Measurements from ENCODE around the gene SLC24A4. TPM values are rescaled to one million over a fixed set of nuclear protein-coding genes. Genes with fewer than 3 reads are reported as not detected.

The SLC24A4 gene
- total and polyA plus RNA-seq, 4 donors, result 0.25 to 2.9 (median 0.63) TPM

- ATAC-seq (ENCODE audit: low FRiP score), result no peak
- H3K4me3 ChIP-seq (ENCODE audit: low read length in 2 of 2), result no peak overlapping the region
- 76 to 78% methylated on average over 12 of the region's 12 CpGs for WGBS, 2 donors
- no peak overlapping the region for H3K27ac ChIP-seq (ENCODE audit: low read depth in 1 of 2, low read length in 2 of 2)
- intact Hi-C loops (cut with DNase I), result no loop called here
- no peaks in the 10 kb centered on the region for H3K9me3 ChIP-seq (ENCODE audit: control insufficient read depth, low read length)
- peak in 1 of 2 donors; percentile 10 for DNase-seq
- H3K36me3 ChIP-seq (ENCODE audit: control insufficient read depth in 1 of 2, insufficient read depth in 2 of 2, low read length in 1 of 2), result no peaks in the 10 kb centered on the region
- H3K27me3 ChIP-seq (ENCODE audit: control insufficient read depth in 1 of 2, insufficient read depth in 2 of 2, low read length in 1 of 2), result no peaks in the 10 kb centered on the region
- no peaks in the 10 kb centered on the region for H3K4me1 ChIP-seq (ENCODE audit: control insufficient read depth in 1 of 2, insufficient read depth in 2 of 2, low read length in 2 of 2)
These were observed 114.8 kb downstream of the SLC24A4 start for GRCh38 chr14:92437729-92438285.

- Histone ChIP-seq H3K9me3 (ENCODE audit: control insufficient read depth, low read length) (no peaks in the 10 kb centered on the region), H3K4me3 (ENCODE audit: low read length in 2 of 2) (no peak overlapping the region), H3K27ac (ENCODE audit: low read depth in 1 of 2, low read length in 2 of 2) (no peak overlapping the region), H3K4me1 (ENCODE audit: control insufficient read depth in 1 of 2, insufficient read depth in 2 of 2, low read length in 2 of 2) (no peaks in the 10 kb centered on the region), H3K36me3 (ENCODE audit: control insufficient read depth in 1 of 2, insufficient read depth in 2 of 2, low read length in 1 of 2) (no peaks in the 10 kb centered on the region), H3K27me3 (ENCODE audit: control insufficient read depth in 1 of 2, insufficient read depth in 2 of 2, low read length in 1 of 2) (no peaks in the 10 kb centered on the region)
- 73% methylated on average over 12 of the region's 12 CpGs for WGBS, 2 donors
- ATAC-seq (ENCODE audit: low FRiP score), result no peak
- peak in 1 of 2 donors; percentile 64 for DNase-seq
- intact Hi-C loops (cut with DNase I), result no loop called here
These were observed 116.8 kb downstream of the SLC24A4 start for GRCh38 chr14:92439537-92440344.

- Histone ChIP-seq H3K27me3 (ENCODE audit: control insufficient read depth in 1 of 2, insufficient read depth in 2 of 2, low read length in 1 of 2) (no peaks in the 10 kb centered on the region), H3K36me3 (ENCODE audit: control insufficient read depth in 1 of 2, insufficient read depth in 2 of 2, low read length in 1 of 2) (no peaks in the 10 kb centered on the region), H3K4me1 (ENCODE audit: control insufficient read depth in 1 of 2, insufficient read depth in 2 of 2, low read length in 2 of 2) (no peaks in the 10 kb centered on the region), H3K4me3 (ENCODE audit: low read length in 2 of 2) (no peak overlapping the region), H3K9me3 (ENCODE audit: control insufficient read depth, low read length) (no peaks in the 10 kb centered on the region), H3K27ac (ENCODE audit: low read depth in 1 of 2, low read length in 2 of 2) (no peak overlapping the region)
- intact Hi-C loops (cut with DNase I), result no loop called here
- no peak for DNase-seq
- 92 to 93% methylated on average over 7 of the region's 7 CpGs for WGBS, 2 donors
- ATAC-seq (ENCODE audit: low FRiP score), result no peak
These were observed 117.5 kb downstream of the SLC24A4 start for GRCh38 chr14:92440345-92441003.

- H3K4me1 ChIP-seq (ENCODE audit: control insufficient read depth in 1 of 2, insufficient read depth in 2 of 2, low read length in 2 of 2), result no peaks in the 10 kb centered on the region
- no peaks in the 10 kb centered on the region for H3K36me3 ChIP-seq (ENCODE audit: control insufficient read depth in 1 of 2, insufficient read depth in 2 of 2, low read length in 1 of 2)
- no peaks in the 10 kb centered on the region for H3K9me3 ChIP-seq (ENCODE audit: control insufficient read depth, low read length)
- no peak overlapping the region for H3K27ac ChIP-seq (ENCODE audit: low read depth in 1 of 2, low read length in 2 of 2)
- DNase-seq, result peak in 1 of 2 donors; percentile 40
- intact Hi-C loops (cut with DNase I), result no loop called here
- H3K27me3 ChIP-seq (ENCODE audit: control insufficient read depth in 1 of 2, insufficient read depth in 2 of 2, low read length in 1 of 2), result no peaks in the 10 kb centered on the region
- no peak overlapping the region for H3K4me3 ChIP-seq (ENCODE audit: low read length in 2 of 2)
- no peak for ATAC-seq (ENCODE audit: low FRiP score)
- 93 to 96% methylated on average over 10 of the region's 10 CpGs for WGBS, 2 donors
These were observed 119.0 kb downstream of the SLC24A4 start for GRCh38 chr14:92441751-92442504.

GRCh38 chr14:92443167-92443566, 120.2 kb downstream of the SLC24A4 start:
- Histone ChIP-seq H3K27me3 (ENCODE audit: control insufficient read depth in 1 of 2, insufficient read depth in 2 of 2, low read length in 1 of 2) (no peaks in the 10 kb centered on the region), H3K36me3 (ENCODE audit: control insufficient read depth in 1 of 2, insufficient read depth in 2 of 2, low read length in 1 of 2) (no peaks in the 10 kb centered on the region), H3K4me1 (ENCODE audit: control insufficient read depth in 1 of 2, insufficient read depth in 2 of 2, low read length in 2 of 2) (no peaks in the 10 kb centered on the region), H3K4me3 (ENCODE audit: low read length in 2 of 2) (no peak overlapping the region), H3K27ac (ENCODE audit: low read depth in 1 of 2, low read length in 2 of 2) (no peak overlapping the region), H3K9me3 (ENCODE audit: control insufficient read depth, low read length) (no peaks in the 10 kb centered on the region)
- DNase-seq (peak in 1 of 2 donors; percentile 59), ATAC-seq (ENCODE audit: low FRiP score) (no peak)
- intact Hi-C loops (cut with DNase I), result no loop called here
- WGBS, 2 donors, result 91 to 94% methylated on average over 14 of the region's 14 CpGs

GRCh38 chr14:92443741-92444140, 120.8 kb downstream of the SLC24A4 start:
- ATAC-seq (ENCODE audit: low FRiP score), result no peak
- H3K36me3 ChIP-seq (ENCODE audit: control insufficient read depth in 1 of 2, insufficient read depth in 2 of 2, low read length in 1 of 2), result no peaks in the 10 kb centered on the region
- no peaks in the 10 kb centered on the region for H3K27me3 ChIP-seq (ENCODE audit: control insufficient read depth in 1 of 2, insufficient read depth in 2 of 2, low read length in 1 of 2)
- no peak overlapping the region for H3K4me3 ChIP-seq (ENCODE audit: low read length in 2 of 2)
- H3K9me3 ChIP-seq (ENCODE audit: control insufficient read depth, low read length), result no peaks in the 10 kb centered on the region
- DNase-seq, result peak in 1 of 2 donors; percentile 73
- no peak overlapping the region for H3K27ac ChIP-seq (ENCODE audit: low read depth in 1 of 2, low read length in 2 of 2)
- H3K4me1 ChIP-seq (ENCODE audit: control insufficient read depth in 1 of 2, insufficient read depth in 2 of 2, low read length in 2 of 2), result no peaks in the 10 kb centered on the region
- 91 to 95% methylated on average over 8 of the region's 8 CpGs for WGBS, 2 donors
- intact Hi-C loops (cut with DNase I), result no loop called here

GRCh38 chr14:92446771-92447170, 123.8 kb downstream of the SLC24A4 start:
- no peak overlapping the region for H3K4me3 ChIP-seq (ENCODE audit: low read length in 2 of 2)
- H3K36me3 ChIP-seq (ENCODE audit: control insufficient read depth in 1 of 2, insufficient read depth in 2 of 2, low read length in 1 of 2), result no peaks in the 10 kb centered on the region
- DNase-seq (no peak), ATAC-seq (ENCODE audit: low FRiP score) (no peak)
- intact Hi-C loops (cut with DNase I), result no loop called here
- H3K9me3 ChIP-seq (ENCODE audit: control insufficient read depth, low read length), result no peaks in the 10 kb centered on the region
- H3K4me1 ChIP-seq (ENCODE audit: control insufficient read depth in 1 of 2, insufficient read depth in 2 of 2, low read length in 2 of 2), result no peaks in the 10 kb centered on the region
- H3K27ac ChIP-seq (ENCODE audit: low read depth in 1 of 2, low read length in 2 of 2), result no peak overlapping the region
- 86 to 90% methylated on average over 5 of the region's 5 CpGs for WGBS, 2 donors
- H3K27me3 ChIP-seq (ENCODE audit: control insufficient read depth in 1 of 2, insufficient read depth in 2 of 2, low read length in 1 of 2), result no peaks in the 10 kb centered on the region

- no peaks in the 10 kb centered on the region for H3K9me3 ChIP-seq (ENCODE audit: control insufficient read depth, low read length)
- intact Hi-C loops (cut with DNase I), result no loop called here
- ATAC-seq (ENCODE audit: low FRiP score), result no peak
- H3K27me3 ChIP-seq (ENCODE audit: control insufficient read depth in 1 of 2, insufficient read depth in 2 of 2, low read length in 1 of 2), result no peaks in the 10 kb centered on the region
- WGBS, 2 donors, result 93 to 96% methylated on average over 10 of the region's 10 CpGs
- no peaks in the 10 kb centered on the region for H3K4me1 ChIP-seq (ENCODE audit: control insufficient read depth in 1 of 2, insufficient read depth in 2 of 2, low read length in 2 of 2)
- H3K27ac ChIP-seq (ENCODE audit: low read depth in 1 of 2, low read length in 2 of 2), result no peak overlapping the region
- H3K4me3 ChIP-seq (ENCODE audit: low read length in 2 of 2), result no peak overlapping the region
- no peaks in the 10 kb centered on the region for H3K36me3 ChIP-seq (ENCODE audit: control insufficient read depth in 1 of 2, insufficient read depth in 2 of 2, low read length in 1 of 2)
- DNase-seq, result no peak
These were observed 124.6 kb downstream of the SLC24A4 start for GRCh38 chr14:92447416-92448197.

Data from aorta (tissue), 5 donors.